WTC11 (cell line): ENCODE results near the gene MAGI2. TPM values are rescaled to one million over a fixed set of nuclear protein-coding genes. Genes with fewer than 3 reads are reported as not detected.

Experiments
- ATAC-seq: fragments of 200-7000 bp; cut with Tn5 transposase; 2 replicates; pipeline ENCODE4 v1.10.0; 2021; ENCODE audit warnings: mild to moderate bottlenecking, moderate library complexity
- CTCF ChIA-PET: fragments of 300-600 bp; sonication (Branson Sonifier 250); formaldehyde crosslinking; loops from one replicate; lab custom pipeline; 2021; ENCODE audit warnings: antibody characterized with exemption; lab: Charles Lee
- POLR2A ChIA-PET: fragments of 350-600 bp; sonication (Branson Sonifier 250); formaldehyde crosslinking; loops from one replicate; lab custom pipeline; 2021; ENCODE audit warnings: antibody characterized with exemption; lab: Charles Lee
- DNase-seq: peaks from one replicate; pipeline ENCODE4 v3.0.0; 2021; ENCODE audit warnings: low spot score
- H3K27ac Mint-ChIP-seq: 2 replicates; pipeline ENCODE4 v1.8.0; 2021; ENCODE audit warnings: mixed read lengths
- H3K27me3 Mint-ChIP-seq: 2 replicates; pipeline ENCODE4 v1.8.0; 2021; ENCODE audit warnings: low read depth, mild to moderate bottlenecking, moderate library complexity, mixed read lengths
- H3K36me3 Mint-ChIP-seq: 2 replicates; pipeline ENCODE4 v1.8.0; 2021; ENCODE audit warnings: mixed read lengths
- H3K4me1 Mint-ChIP-seq: 2 replicates; pipeline ENCODE4 v1.8.0; 2022; ENCODE audit warnings: mixed read lengths
- H3K4me3 Mint-ChIP-seq: 2 replicates; pipeline ENCODE4 v1.8.0; 2021; ENCODE audit warnings: mild to moderate bottlenecking, moderate library complexity, mixed read lengths
- H3K9me3 Mint-ChIP-seq: 2 replicates; pipeline ENCODE4 v1.8.0; 2021; ENCODE audit warnings: mixed read lengths
- CDX4 ChIP-seq: fragments of 250-450 bp; sonication (Bioruptor Pico); IDR thresholded peaks from 2 replicates; pipeline ENCODE4 v1.9.0; 2021; ENCODE audit warnings: moderate library complexity, mild to moderate bottlenecking, inconsistent platforms, borderline replicate concordance
- ELF4 ChIP-seq: sonication (generic); formaldehyde crosslinking; IDR thresholded peaks from 2 replicates; pipeline ENCODE4 v1.8.1; 2022; ENCODE audit warnings: low read depth, mild to moderate bottlenecking, moderate library complexity, missing genetic modification reagents
- ERG ChIP-seq: fragments of 250-450 bp; sonication (Bioruptor Pico); IDR thresholded peaks from 2 replicates; pipeline ENCODE4 v1.8.0; 2021; ENCODE audit warnings: mild to moderate bottlenecking
- IRF2 ChIP-seq: sonication (generic); formaldehyde crosslinking; IDR thresholded peaks from 2 replicates; pipeline ENCODE4 v1.8.0; 2022; ENCODE audit warnings: low read depth, missing genetic modification reagents, borderline replicate concordance
- MAX ChIP-seq: sonication (generic); formaldehyde crosslinking; IDR thresholded peaks from 2 replicates; pipeline ENCODE4 v1.8.0; 2022; ENCODE audit warnings: mild to moderate bottlenecking, missing genetic modification reagents
- MXD4 ChIP-seq: fragments of 250-450 bp; sonication (Bioruptor Pico); IDR thresholded peaks from 2 replicates; pipeline ENCODE4 v1.8.0; 2021; ENCODE audit warnings: mild to moderate bottlenecking, moderate library complexity, borderline replicate concordance
- NFYB ChIP-seq: sonication (generic); formaldehyde crosslinking; conservative IDR thresholded peaks from 2 replicates; pipeline ENCODE4 v1.8.0; 2022; ENCODE audit warnings: low read depth, missing genetic modification reagents
- RELA ChIP-seq: sonication (generic); formaldehyde crosslinking; IDR thresholded peaks from 2 replicates; pipeline ENCODE4 v1.8.1; 2022; ENCODE audit warnings: missing genetic modification reagents, mild to moderate bottlenecking, borderline replicate concordance
- SMAD3 ChIP-seq: sonication (generic); formaldehyde crosslinking; IDR thresholded peaks from 2 replicates; pipeline ENCODE4 v1.8.0; 2022; ENCODE audit warnings: missing genetic modification reagents, mild to moderate bottlenecking, borderline replicate concordance
- TP53 ChIP-seq: sonication (generic); formaldehyde crosslinking; IDR thresholded peaks from 2 replicates; pipeline ENCODE4 v1.8.1; 2023; ENCODE audit warnings: mild to moderate bottlenecking, missing genetic modification reagents
- ZNF263 ChIP-seq: sonication (generic); formaldehyde crosslinking; IDR thresholded peaks from 2 replicates; pipeline ENCODE4 v1.8.1; 2022; ENCODE audit warnings: low read depth, mild to moderate bottlenecking, moderate library complexity, missing genetic modification reagents
- total RNA-seq: library from RNA; stranded (reverse); gene quantifications from 3 replicates; pipeline ENCODE4 v1.2.3, GENCODE V29; 2021
- TF ChIP-seq, protein P1 (sequence below): sonication (generic); formaldehyde crosslinking; IDR thresholded peaks from 2 replicates; pipeline ENCODE4 v1.8.1; 2023; ENCODE audit warnings: mild to moderate bottlenecking, missing genetic modification reagents, moderate library complexity
- TF ChIP-seq, protein P2 (sequence below): fragments of 200-600 bp; IDR thresholded peaks from 2 replicates; pipeline ENCODE4 v1.8.0; 2022; ENCODE audit warnings: antibody characterized with exemption
- TF ChIP-seq, protein P3 (sequence below): sonication (generic); formaldehyde crosslinking; conservative IDR thresholded peaks from 2 replicates; pipeline ENCODE4 v1.8.1; 2023; ENCODE audit warnings: mild to moderate bottlenecking, low read depth, missing genetic modification reagents, moderate library complexity

Gene MAGI2
- total RNA-seq, 1 experiment from 2014 or later, result 26.6 TPM

- no peaks in the 10 kb centered on the region for H3K9me3 Mint-ChIP-seq
- DNase-seq (no peak), ATAC-seq (no peak)
- ChIA-PET POLR2A (no interaction called here), CTCF (no interaction called here)
- no peaks in the 10 kb centered on the region for H3K36me3 Mint-ChIP-seq
- H3K4me1 Mint-ChIP-seq, result no peaks in the 10 kb centered on the region
- H3K27ac Mint-ChIP-seq, result no peak overlapping the region
- H3K27me3 Mint-ChIP-seq, result no peaks in the 10 kb centered on the region
- TF ChIP-seq TP53 (CRISPR knock-in tag) (no peak), RELA (CRISPR knock-in tag) (no peak), ELF4 (CRISPR knock-in tag) (no peak), ZNF263 (CRISPR knock-in tag) (no peak), MAX (CRISPR knock-in tag) (no peak), MXD4 (CRISPR knock-in tag) (no peak), NFYB (CRISPR knock-in tag) (no peak), CDX4 (no peak), ERG (CRISPR knock-in tag) (no peak), SMAD3 (CRISPR knock-in tag) (no peak), IRF2 (no peak)
- TF ChIP-seq, protein P1, sequence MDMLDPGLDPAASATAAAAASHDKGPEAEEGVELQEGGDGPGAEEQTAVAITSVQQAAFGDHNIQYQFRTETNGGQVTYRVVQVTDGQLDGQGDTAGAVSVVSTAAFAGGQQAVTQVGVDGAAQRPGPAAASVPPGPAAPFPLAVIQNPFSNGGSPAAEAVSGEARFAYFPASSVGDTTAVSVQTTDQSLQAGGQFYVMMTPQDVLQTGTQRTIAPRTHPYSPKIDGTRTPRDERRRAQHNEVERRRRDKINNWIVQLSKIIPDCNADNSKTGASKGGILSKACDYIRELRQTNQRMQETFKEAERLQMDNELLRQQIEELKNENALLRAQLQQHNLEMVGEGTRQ (CRISPR knock-in tag), result no peak
- TF ChIP-seq, protein P2, sequence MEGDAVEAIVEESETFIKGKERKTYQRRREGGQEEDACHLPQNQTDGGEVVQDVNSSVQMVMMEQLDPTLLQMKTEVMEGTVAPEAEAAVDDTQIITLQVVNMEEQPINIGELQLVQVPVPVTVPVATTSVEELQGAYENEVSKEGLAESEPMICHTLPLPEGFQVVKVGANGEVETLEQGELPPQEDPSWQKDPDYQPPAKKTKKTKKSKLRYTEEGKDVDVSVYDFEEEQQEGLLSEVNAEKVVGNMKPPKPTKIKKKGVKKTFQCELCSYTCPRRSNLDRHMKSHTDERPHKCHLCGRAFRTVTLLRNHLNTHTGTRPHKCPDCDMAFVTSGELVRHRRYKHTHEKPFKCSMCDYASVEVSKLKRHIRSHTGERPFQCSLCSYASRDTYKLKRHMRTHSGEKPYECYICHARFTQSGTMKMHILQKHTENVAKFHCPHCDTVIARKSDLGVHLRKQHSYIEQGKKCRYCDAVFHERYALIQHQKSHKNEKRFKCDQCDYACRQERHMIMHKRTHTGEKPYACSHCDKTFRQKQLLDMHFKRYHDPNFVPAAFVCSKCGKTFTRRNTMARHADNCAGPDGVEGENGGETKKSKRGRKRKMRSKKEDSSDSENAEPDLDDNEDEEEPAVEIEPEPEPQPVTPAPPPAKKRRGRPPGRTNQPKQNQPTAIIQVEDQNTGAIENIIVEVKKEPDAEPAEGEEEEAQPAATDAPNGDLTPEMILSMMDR, result no peak
- no peak overlapping the region for H3K4me3 Mint-ChIP-seq
Observed at GRCh38 chr7:79376299-79377025, 77.0 kb downstream of the MAGI2 start.

- H3K27me3 Mint-ChIP-seq, result no peaks in the 10 kb centered on the region
- TF ChIP-seq, protein P2, result peak; percentile 37
- TF ChIP-seq, protein P3, sequence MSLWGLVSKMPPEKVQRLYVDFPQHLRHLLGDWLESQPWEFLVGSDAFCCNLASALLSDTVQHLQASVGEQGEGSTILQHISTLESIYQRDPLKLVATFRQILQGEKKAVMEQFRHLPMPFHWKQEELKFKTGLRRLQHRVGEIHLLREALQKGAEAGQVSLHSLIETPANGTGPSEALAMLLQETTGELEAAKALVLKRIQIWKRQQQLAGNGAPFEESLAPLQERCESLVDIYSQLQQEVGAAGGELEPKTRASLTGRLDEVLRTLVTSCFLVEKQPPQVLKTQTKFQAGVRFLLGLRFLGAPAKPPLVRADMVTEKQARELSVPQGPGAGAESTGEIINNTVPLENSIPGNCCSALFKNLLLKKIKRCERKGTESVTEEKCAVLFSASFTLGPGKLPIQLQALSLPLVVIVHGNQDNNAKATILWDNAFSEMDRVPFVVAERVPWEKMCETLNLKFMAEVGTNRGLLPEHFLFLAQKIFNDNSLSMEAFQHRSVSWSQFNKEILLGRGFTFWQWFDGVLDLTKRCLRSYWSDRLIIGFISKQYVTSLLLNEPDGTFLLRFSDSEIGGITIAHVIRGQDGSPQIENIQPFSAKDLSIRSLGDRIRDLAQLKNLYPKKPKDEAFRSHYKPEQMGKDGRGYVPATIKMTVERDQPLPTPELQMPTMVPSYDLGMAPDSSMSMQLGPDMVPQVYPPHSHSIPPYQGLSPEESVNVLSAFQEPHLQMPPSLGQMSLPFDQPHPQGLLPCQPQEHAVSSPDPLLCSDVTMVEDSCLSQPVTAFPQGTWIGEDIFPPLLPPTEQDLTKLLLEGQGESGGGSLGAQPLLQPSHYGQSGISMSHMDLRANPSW (CRISPR knock-in tag), result no peak
- ATAC-seq, result peak; percentile 94
- POLR2A ChIA-PET, result no interaction called here
- CTCF ChIA-PET, result no interaction called here
- peaks cover 17% of the 10 kb centered on the region for H3K9me3 Mint-ChIP-seq
- peak; percentile 16 for DNase-seq
- H3K27ac Mint-ChIP-seq, result no peak overlapping the region
- H3K36me3 Mint-ChIP-seq, result no peaks in the 10 kb centered on the region
- H3K4me3 Mint-ChIP-seq, result no peak overlapping the region
- peaks cover 5% of the 10 kb centered on the region; the same call in 1 of the 2 replicates for H3K4me1 Mint-ChIP-seq
Observed at GRCh38 chr7:79361214-79361613, 92.3 kb downstream of the MAGI2 start.
